ES-I3 (cell line): Measurements from ENCODE around the gene EYS.

ENCODE experiments used
- H3K36me3 ChIP-seq: 2 replicates; pipeline ENCODE4 v1.6.1; 2013; ENCODE audit warnings: mild to moderate bottlenecking, low read length, control low read depth, moderate library complexity; ENCODE audit not compliant: insufficient read depth
- H3K4me1 ChIP-seq: 2 replicates; pipeline ENCODE4 v1.6.1; 2013; ENCODE audit warnings: mild to moderate bottlenecking, control low read depth, low read length; ENCODE audit not compliant: insufficient read depth
- H3K9ac ChIP-seq: 2 replicates; pipeline ENCODE4 v1.6.1; 2013; ENCODE audit warnings: low read depth, mild to moderate bottlenecking, low read length, moderate library complexity
- H3K9me3 ChIP-seq: 2 replicates; pipeline ENCODE4 v1.6.1; 2013; ENCODE audit warnings: mild to moderate bottlenecking, low read length, moderate library complexity; ENCODE audit not compliant: control insufficient read depth, insufficient read depth

Gene EYS

GRCh38 chr6:64121011-64121565 lies 1585.9 kb downstream of the EYS start:
- Histone ChIP-seq H3K9ac (no peak overlapping the region), H3K36me3 (no peaks in the 10 kb centered on the region), H3K9me3 (no peaks in the 10 kb centered on the region), H3K4me1 (no peaks in the 10 kb centered on the region)

GRCh38 chr6:64113704-64114103 lies 1593.3 kb downstream of the EYS start:
- H3K36me3 ChIP-seq = no peaks in the 10 kb centered on the region
- no peaks in the 10 kb centered on the region for H3K9me3 ChIP-seq
- no peaks in the 10 kb centered on the region for H3K4me1 ChIP-seq
- no peak overlapping the region for H3K9ac ChIP-seq

GRCh38 chr6:64104051-64104450 lies 1603.0 kb downstream of the EYS start:
- Histone ChIP-seq H3K36me3 (no peaks in the 10 kb centered on the region), H3K9me3 (no peaks in the 10 kb centered on the region), H3K4me1 (no peaks in the 10 kb centered on the region), H3K9ac (no peak overlapping the region)

GRCh38 chr6:64103480-64103879 lies 1603.5 kb downstream of the EYS start:
- Histone ChIP-seq H3K9ac (no peak overlapping the region), H3K9me3 (no peaks in the 10 kb centered on the region), H3K36me3 (no peaks in the 10 kb centered on the region), H3K4me1 (no peaks in the 10 kb centered on the region)

DNA sequence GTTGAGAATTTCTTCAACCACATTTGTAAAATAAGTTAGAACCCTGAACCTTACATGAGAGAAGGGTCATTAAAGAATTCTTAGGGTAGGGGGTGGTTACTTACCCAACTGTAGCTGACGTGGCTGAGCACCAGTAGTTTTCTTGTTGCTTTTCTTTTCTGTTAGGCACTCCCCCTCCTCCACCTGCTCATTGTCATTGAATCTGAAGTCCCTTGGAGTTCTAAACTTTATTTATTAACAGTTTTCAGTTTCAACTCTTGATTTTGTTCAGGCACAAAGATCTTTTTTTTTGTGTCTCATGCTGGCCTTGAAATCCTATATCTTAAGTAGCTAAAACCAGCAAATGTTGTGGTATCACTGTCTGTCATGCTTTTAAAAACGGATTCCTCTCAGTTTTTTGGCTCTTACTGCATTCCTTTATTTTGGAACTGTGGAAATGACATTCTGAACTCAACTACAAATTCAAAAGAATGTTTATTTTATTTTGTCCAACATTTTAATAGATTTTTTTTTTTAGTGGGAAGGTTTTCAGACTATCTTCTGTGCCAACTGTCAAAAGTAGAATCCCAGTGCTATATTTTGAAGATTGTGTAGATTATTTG lies 1606.2 kb downstream of the EYS start:
- Histone ChIP-seq H3K9ac (no peak overlapping the region), H3K4me1 (no peaks in the 10 kb centered on the region), H3K36me3 (no peaks in the 10 kb centered on the region), H3K9me3 (peaks cover 3% of the 10 kb centered on the region; the same call in 1 of the 2 replicates)

DNA sequence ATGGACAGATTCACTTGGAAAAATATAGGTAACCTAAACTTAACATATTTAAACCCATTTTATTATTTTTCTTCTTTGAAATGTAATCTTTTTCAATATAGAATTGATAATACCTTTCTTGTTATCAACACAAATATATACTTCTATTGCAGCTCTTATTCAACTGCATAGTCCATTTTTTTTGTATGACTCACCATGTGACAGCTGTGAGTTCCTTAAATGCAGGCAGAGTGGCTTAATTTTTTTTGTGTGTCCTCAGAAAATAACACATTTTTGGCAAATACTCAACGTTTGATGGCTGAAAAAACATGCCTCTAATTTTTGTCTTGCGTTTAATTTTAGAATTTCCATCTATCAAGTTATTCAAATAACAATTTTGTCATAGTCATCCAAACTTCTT lies 1616.7 kb downstream of the EYS start:
- Histone ChIP-seq H3K36me3 (no peaks in the 10 kb centered on the region), H3K9ac (no peak overlapping the region), H3K9me3 (no peaks in the 10 kb centered on the region), H3K4me1 (no peaks in the 10 kb centered on the region)

DNA sequence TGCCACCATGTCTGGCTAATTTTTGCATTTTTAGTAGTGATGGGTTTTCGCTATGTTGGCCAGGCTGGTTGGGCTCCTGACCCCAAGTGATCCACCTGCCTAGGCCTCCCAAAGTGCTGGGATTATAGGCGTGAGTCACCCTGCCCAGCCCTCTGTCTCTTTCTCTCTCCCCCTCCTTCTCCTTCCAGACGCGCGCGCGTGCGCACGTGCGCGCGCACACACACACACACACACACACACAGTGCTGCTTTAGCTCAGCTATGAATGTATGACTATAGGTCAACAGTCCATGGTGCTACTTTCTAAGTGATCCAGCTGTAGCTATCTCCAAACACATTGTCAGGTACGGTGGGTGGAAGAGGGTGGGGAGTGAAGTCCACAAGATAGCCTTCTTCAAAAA lies 1621.9 kb downstream of the EYS start:
- Histone ChIP-seq H3K9me3 (no peaks in the 10 kb centered on the region), H3K4me1 (no peaks in the 10 kb centered on the region), H3K36me3 (no peaks in the 10 kb centered on the region), H3K9ac (no peak overlapping the region)

GRCh38 chr6:64084185-64084663 lies 1622.8 kb downstream of the EYS start:
- H3K4me1 ChIP-seq = no peaks in the 10 kb centered on the region

GRCh38 chr6:64083261-64083660 lies 1623.8 kb downstream of the EYS start:
- H3K4me1 ChIP-seq = no peaks in the 10 kb centered on the region
- no peaks in the 10 kb centered on the region for H3K36me3 ChIP-seq
- H3K9ac ChIP-seq = no peak overlapping the region

More at GRCh38 chr6:64084185-64084663, 1622.8 kb downstream of the EYS start:
- no peaks in the 10 kb centered on the region for H3K9me3 ChIP-seq
- no peak overlapping the region for H3K9ac ChIP-seq
- no peaks in the 10 kb centered on the region for H3K36me3 ChIP-seq

DNA sequence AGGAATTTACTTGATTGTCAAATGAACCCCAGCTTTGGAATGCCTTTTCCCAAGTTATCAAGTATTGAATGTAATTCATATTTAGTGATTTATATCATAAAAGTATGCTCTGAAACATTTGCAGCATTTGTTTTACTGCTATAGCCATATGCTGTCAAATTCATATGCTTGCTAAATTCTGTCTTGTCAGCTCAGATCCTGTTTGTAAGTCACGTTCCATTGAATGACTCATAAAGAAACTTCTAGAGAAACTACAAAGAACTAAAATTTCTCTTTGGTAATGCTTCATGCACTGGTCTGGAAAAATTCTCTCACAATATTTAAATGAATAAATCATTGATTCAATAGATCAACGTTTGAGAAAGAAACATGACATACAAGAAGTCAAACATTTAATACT lies 1625.6 kb downstream of the EYS start:
- no peaks in the 10 kb centered on the region for H3K9me3 ChIP-seq
- H3K4me1 ChIP-seq = no peaks in the 10 kb centered on the region
- H3K9ac ChIP-seq = no peak overlapping the region
- H3K36me3 ChIP-seq = no peaks in the 10 kb centered on the region

More at GRCh38 chr6:64083261-64083660, 1623.8 kb downstream of the EYS start:
- H3K9me3 ChIP-seq = no peaks in the 10 kb centered on the region

DNA sequence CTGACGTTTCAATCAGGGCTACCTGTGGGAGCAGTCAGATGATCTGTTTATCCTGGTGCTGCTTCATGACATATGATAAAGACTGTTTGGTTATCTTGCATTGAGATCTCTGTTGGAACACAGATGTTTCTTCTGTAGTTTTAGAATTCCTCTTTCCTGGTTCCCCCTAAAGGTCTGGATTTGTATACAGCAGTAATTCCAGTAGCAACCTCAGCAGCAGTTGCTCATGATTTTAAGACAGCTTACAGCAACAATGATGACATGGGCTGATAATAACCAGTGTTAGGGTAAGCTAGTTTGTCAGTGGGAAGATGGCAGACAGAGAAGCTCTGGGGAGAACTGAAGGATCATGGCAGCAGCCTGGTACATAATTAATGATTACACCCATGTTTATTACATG lies 1632.0 kb downstream of the EYS start:
- Histone ChIP-seq H3K4me1 (no peaks in the 10 kb centered on the region), H3K9me3 (no peaks in the 10 kb centered on the region)

DNA sequence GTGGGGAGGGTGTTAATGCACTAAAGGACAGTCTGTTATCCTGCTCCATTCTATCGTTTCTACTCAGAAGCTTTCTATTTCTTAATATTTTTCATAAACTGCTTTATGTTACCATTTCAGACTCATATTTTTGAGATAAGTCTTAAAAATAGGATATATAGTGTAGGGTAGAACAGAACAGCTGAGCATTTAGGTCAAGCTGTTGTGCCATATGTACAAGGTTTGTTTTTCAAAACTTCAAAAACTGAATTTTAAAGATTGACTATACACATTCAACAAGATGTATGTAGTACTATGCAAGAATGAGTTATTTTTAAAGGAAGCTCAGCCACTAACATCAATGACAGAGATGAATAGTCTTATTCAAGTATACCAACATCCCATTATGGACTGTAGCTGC lies 1634.3 kb downstream of the EYS start:
- H3K9ac ChIP-seq = no peak overlapping the region
- H3K36me3 ChIP-seq = no peaks in the 10 kb centered on the region
- H3K9me3 ChIP-seq = no peaks in the 10 kb centered on the region
- no peaks in the 10 kb centered on the region for H3K4me1 ChIP-seq

More for the DNA sequence above, 1632.0 kb downstream of the EYS start:
- no peak overlapping the region for H3K9ac ChIP-seq
- no peaks in the 10 kb centered on the region for H3K36me3 ChIP-seq

DNA sequence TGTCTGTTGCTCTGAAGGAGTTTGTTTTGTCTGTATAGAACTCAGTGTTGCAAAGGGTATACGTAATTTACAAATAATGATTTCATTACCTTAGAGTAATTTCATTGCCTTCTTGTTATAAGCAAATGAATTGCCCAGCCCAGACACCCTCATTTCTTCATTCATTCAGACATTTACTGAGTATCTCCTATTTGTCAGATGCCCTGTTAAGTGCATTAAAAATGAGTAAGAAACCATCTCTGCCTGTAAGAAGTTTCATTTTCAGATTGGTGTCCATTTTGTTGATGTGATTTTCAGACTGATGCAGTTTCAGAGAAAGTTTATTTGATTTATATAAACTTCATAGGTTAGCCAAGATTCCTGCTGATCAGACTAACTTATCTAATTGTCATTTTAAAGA lies 1642.1 kb downstream of the EYS start:
- Histone ChIP-seq H3K36me3 (no peaks in the 10 kb centered on the region), H3K9ac (no peak overlapping the region), H3K9me3 (no peaks in the 10 kb centered on the region), H3K4me1 (no peaks in the 10 kb centered on the region)

GRCh38 chr6:64062960-64063683 lies 1643.9 kb downstream of the EYS start:
- Histone ChIP-seq H3K9me3 (no peaks in the 10 kb centered on the region), H3K36me3 (no peaks in the 10 kb centered on the region), H3K4me1 (no peaks in the 10 kb centered on the region), H3K9ac (no peak overlapping the region)

- Histone ChIP-seq H3K36me3 (no peaks in the 10 kb centered on the region), H3K9me3 (no peaks in the 10 kb centered on the region), H3K9ac (no peak overlapping the region), H3K4me1 (no peaks in the 10 kb centered on the region)
Observed at GRCh38 chr6:64054861-64055260, 1652.2 kb downstream of the EYS start.
